Activated T-helper 2 cell treated with anti-CD3 and anti-CD28 coated beads, Interferon-gamma antibody, Interleukin-2, Interleukin-4, amounts not matched to agents 10 μg/mL and 5 μg/mL and 100 μg/mL, durations not matched to agents 14 hours and 24 hours and 36 hours (primary cell): ENCODE measurements around the gene MYO1F. TPM values are rescaled to one million over a fixed set of nuclear protein-coding genes. Genes with fewer than 3 reads are reported as not detected.
A peak's percentile ranks its signal among the peaks of the same experiment; 100 is the strongest.

Experiments
- DNase-seq: peaks from one replicate; pipeline ENCODE4 v3.0.0; 2021; ENCODE audit warnings: low spot score
- H3K27ac Mint-ChIP-seq: one replicate; pipeline ENCODE4 v1.8.0; 2021; ENCODE audit warnings: mixed read lengths
- H3K27me3 Mint-ChIP-seq: one replicate; pipeline ENCODE4 v1.8.0; 2021; ENCODE audit warnings: low read depth, mixed read lengths
- H3K36me3 Mint-ChIP-seq: one replicate; pipeline ENCODE4 v1.8.0; 2021; ENCODE audit warnings: low read depth, mixed read lengths
- H3K4me1 Mint-ChIP-seq: one replicate; pipeline ENCODE4 v1.8.0; 2021; ENCODE audit warnings: low read depth, mixed read lengths
- H3K4me3 Mint-ChIP-seq: one replicate; pipeline ENCODE4 v1.8.0; 2021; ENCODE audit warnings: low read depth, mild to moderate bottlenecking, moderate library complexity, mixed read lengths
- H3K9me3 Mint-ChIP-seq: one replicate; pipeline ENCODE4 v1.8.0; 2021; ENCODE audit warnings: mixed read lengths
- intact Hi-C: fragments of 100-400 bp; cut with micrococcal nuclease; formaldehyde crosslinking; loops from one replicate; pipeline ENCODE4 v1.15.1; 2023
- total RNA-seq: library from RNA; stranded (reverse); gene quantifications from 2 replicates; pipeline ENCODE4 v1.2.3, GENCODE V29; 2022

Gene MYO1F
- total RNA-seq, 1 donor from 2014 or later, result 43.9 TPM

GRCh38 chr19:8489561-8490394, 87.5 kb downstream of the MYO1F start:
- Mint-ChIP-seq H3K27ac (no peak overlapping the region), H3K27me3 (no peaks in the 10 kb centered on the region), H3K36me3 (peaks cover 43% of the 10 kb centered on the region), H3K4me1 (peaks cover 24% of the 10 kb centered on the region), H3K9me3 (no peaks in the 10 kb centered on the region), H3K4me3 (no peak overlapping the region)
- DNase-seq, result no peak
- intact Hi-C loops, result no loop called here

GRCh38 chr19:8488365-8488764, 88.9 kb downstream of the MYO1F start:
- Mint-ChIP-seq H3K4me3 (no peak overlapping the region), H3K9me3 (no peaks in the 10 kb centered on the region), H3K27me3 (no peaks in the 10 kb centered on the region), H3K27ac (no peak overlapping the region), H3K4me1 (peaks cover 24% of the 10 kb centered on the region), H3K36me3 (peaks cover 57% of the 10 kb centered on the region)
- no peak for DNase-seq
- intact Hi-C loops, result no loop called here

GRCh38 chr19:8487137-8487851, 89.9 kb downstream of the MYO1F start:
- peak; percentile 40 for DNase-seq
- Mint-ChIP-seq H3K4me1 (peaks cover 24% of the 10 kb centered on the region), H3K36me3 (peaks cover 67% of the 10 kb centered on the region), H3K27me3 (no peaks in the 10 kb centered on the region), H3K27ac (peak overlapping the region; percentile 90), H3K4me3 (peak overlapping the region; percentile 17), H3K9me3 (no peaks in the 10 kb centered on the region)
- intact Hi-C loops, result loop anchor here (1.0 kb wide), 1 partner anchor 30 kb away; no protein-coding TSS in a partner anchor

GRCh38 chr19:8486661-8487136, 90.5 kb downstream of the MYO1F start:
- peaks cover 24% of the 10 kb centered on the region for H3K4me1 Mint-ChIP-seq

GRCh38 chr19:8485561-8486371, 91.5 kb downstream of the MYO1F start:
- Mint-ChIP-seq H3K4me3 (no peak overlapping the region), H3K4me1 (peaks cover 30% of the 10 kb centered on the region), H3K9me3 (no peaks in the 10 kb centered on the region), H3K27me3 (no peaks in the 10 kb centered on the region), H3K36me3 (peaks cover 78% of the 10 kb centered on the region), H3K27ac (no peak overlapping the region)
- no peak for DNase-seq
- intact Hi-C loops, result no loop called here

More at GRCh38 chr19:8486661-8487136, 90.5 kb downstream of the MYO1F start:
- intact Hi-C loops, result loop anchor here (1.0 kb wide), 1 partner anchor 31 kb away; no protein-coding TSS in a partner anchor
- Mint-ChIP-seq H3K27ac (peak overlapping the region; percentile 90), H3K9me3 (no peaks in the 10 kb centered on the region), H3K27me3 (no peaks in the 10 kb centered on the region), H3K36me3 (peaks cover 71% of the 10 kb centered on the region), H3K4me3 (no peak overlapping the region)
- DNase-seq, result no peak

GRCh38 chr19:8484331-8484894, 92.8 kb downstream of the MYO1F start:
- Mint-ChIP-seq H3K27me3 (no peaks in the 10 kb centered on the region), H3K9me3 (no peaks in the 10 kb centered on the region), H3K36me3 (peaks cover 81% of the 10 kb centered on the region), H3K27ac (no peak overlapping the region), H3K4me3 (no peak overlapping the region), H3K4me1 (peaks cover 32% of the 10 kb centered on the region)
- no peak for DNase-seq
- intact Hi-C loops, result no loop called here

- no peak for DNase-seq
- H3K4me3 Mint-ChIP-seq, result no peak overlapping the region
- H3K27me3 Mint-ChIP-seq, result no peaks in the 10 kb centered on the region
- peaks cover 83% of the 10 kb centered on the region for H3K36me3 Mint-ChIP-seq
- H3K4me1 Mint-ChIP-seq, result peaks cover 33% of the 10 kb centered on the region
- no peak overlapping the region for H3K27ac Mint-ChIP-seq
- H3K9me3 Mint-ChIP-seq, result no peaks in the 10 kb centered on the region
- intact Hi-C loops, result no loop called here
Measured at GRCh38 chr19:8483165-8483564, 94.1 kb downstream of the MYO1F start.

GRCh38 chr19:8482696-8483095, 94.5 kb downstream of the MYO1F start:
- H3K36me3 Mint-ChIP-seq, result peaks cover 83% of the 10 kb centered on the region
- no peak overlapping the region for H3K27ac Mint-ChIP-seq
- H3K27me3 Mint-ChIP-seq, result no peaks in the 10 kb centered on the region
- DNase-seq, result no peak
- intact Hi-C loops, result no loop called here
- H3K9me3 Mint-ChIP-seq, result no peaks in the 10 kb centered on the region
- H3K4me1 Mint-ChIP-seq, result peaks cover 33% of the 10 kb centered on the region
- no peak overlapping the region for H3K4me3 Mint-ChIP-seq

- H3K36me3 Mint-ChIP-seq, result peaks cover 81% of the 10 kb centered on the region
- no peaks in the 10 kb centered on the region for H3K9me3 Mint-ChIP-seq
Measured at GRCh38 chr19:8481616-8482015, 95.6 kb downstream of the MYO1F start.

GRCh38 chr19:8481201-8481600, 96.0 kb downstream of the MYO1F start:
- Mint-ChIP-seq H3K36me3 (peaks cover 79% of the 10 kb centered on the region), H3K4me3 (no peak overlapping the region), H3K9me3 (no peaks in the 10 kb centered on the region), H3K27ac (peak overlapping the region; percentile 76), H3K4me1 (peaks cover 24% of the 10 kb centered on the region), H3K27me3 (no peaks in the 10 kb centered on the region)
- no peak for DNase-seq
- intact Hi-C loops, result no loop called here

More at GRCh38 chr19:8481616-8482015, 95.6 kb downstream of the MYO1F start:
- peak overlapping the region; percentile 76 for H3K27ac Mint-ChIP-seq
- no peak for DNase-seq
- intact Hi-C loops, result no loop called here
- H3K27me3 Mint-ChIP-seq, result no peaks in the 10 kb centered on the region
- H3K4me3 Mint-ChIP-seq, result no peak overlapping the region
- H3K4me1 Mint-ChIP-seq, result peaks cover 25% of the 10 kb centered on the region

GRCh38 chr19:8478598-8478997, 98.6 kb downstream of the MYO1F start:
- H3K36me3 Mint-ChIP-seq, result peaks cover 81% of the 10 kb centered on the region
- peaks cover 25% of the 10 kb centered on the region for H3K4me1 Mint-ChIP-seq
- no peak for DNase-seq
- no peaks in the 10 kb centered on the region for H3K27me3 Mint-ChIP-seq
- H3K9me3 Mint-ChIP-seq, result no peaks in the 10 kb centered on the region
- H3K27ac Mint-ChIP-seq, result no peak overlapping the region
- intact Hi-C loops, result no loop called here
- no peak overlapping the region for H3K4me3 Mint-ChIP-seq

- peak overlapping the region; percentile 24 for H3K27ac Mint-ChIP-seq
- no peak overlapping the region for H3K4me3 Mint-ChIP-seq
- H3K27me3 Mint-ChIP-seq, result no peaks in the 10 kb centered on the region
- no peak for DNase-seq
- peaks cover 80% of the 10 kb centered on the region for H3K36me3 Mint-ChIP-seq
- peaks cover 29% of the 10 kb centered on the region for H3K4me1 Mint-ChIP-seq
- H3K9me3 Mint-ChIP-seq, result no peaks in the 10 kb centered on the region
- intact Hi-C loops, result no loop called here
Measured at GRCh38 chr19:8477889-8478288, 99.4 kb downstream of the MYO1F start.
